Measurements from ENCODE around the gene POLR3A.
"Not testable (repeated sequence)": the region's sequence is repeated elsewhere in the genome, so short reads cannot be mapped to it uniquely, and the experiment has no call there.

The POLR3A gene

DNA sequence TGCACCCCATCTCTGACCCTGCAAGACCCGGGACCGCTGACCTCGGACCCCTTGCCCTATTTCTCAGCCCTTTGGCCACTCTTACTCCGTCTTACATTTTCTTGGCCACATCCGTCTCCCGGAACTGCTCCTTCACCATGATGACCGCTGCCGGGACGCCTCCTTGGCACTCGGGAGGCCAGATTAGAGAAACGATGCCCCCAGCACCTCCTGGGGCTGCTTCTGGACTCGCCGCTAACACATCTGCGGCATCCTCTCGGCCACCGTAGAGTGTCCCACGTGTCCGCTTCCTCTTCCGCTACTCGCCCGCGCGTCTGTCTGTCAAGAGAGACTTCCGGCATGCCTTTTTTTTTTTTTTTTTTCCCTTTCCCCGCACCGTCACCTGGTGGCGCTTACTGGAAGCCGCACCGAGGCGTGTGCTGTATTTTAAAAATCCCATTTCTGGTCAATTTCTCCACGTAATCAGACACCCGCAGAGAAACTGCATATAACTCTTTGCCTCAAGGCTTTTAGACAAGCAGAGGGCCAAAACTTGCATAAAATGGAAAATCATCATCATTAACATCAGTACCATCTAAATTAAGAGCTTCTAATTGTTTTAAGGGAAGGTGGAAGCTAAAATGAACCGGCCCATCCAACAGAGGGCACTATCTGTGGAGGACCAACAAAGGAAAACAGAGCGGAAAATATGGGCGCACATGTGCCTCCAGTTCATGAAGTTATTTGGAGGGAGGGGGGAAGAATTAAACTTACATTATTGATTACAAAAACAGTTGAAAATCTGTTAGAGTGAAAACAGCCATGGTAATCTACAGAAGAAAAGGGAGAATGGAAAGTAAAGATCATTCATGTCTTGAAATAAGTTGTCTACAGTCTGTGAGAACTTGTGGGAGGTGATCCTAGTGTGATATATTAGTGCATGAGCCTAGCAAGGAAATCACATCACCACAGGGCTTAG, at the start of gene POLR3A:
Gene POLR3A (minus strand): TSS at position 247 of the 958 bp plus-strand sequence. CDS start 108 bp downstream, at position 139.
- peak; percentile 93 for DNase-seq

DNA sequence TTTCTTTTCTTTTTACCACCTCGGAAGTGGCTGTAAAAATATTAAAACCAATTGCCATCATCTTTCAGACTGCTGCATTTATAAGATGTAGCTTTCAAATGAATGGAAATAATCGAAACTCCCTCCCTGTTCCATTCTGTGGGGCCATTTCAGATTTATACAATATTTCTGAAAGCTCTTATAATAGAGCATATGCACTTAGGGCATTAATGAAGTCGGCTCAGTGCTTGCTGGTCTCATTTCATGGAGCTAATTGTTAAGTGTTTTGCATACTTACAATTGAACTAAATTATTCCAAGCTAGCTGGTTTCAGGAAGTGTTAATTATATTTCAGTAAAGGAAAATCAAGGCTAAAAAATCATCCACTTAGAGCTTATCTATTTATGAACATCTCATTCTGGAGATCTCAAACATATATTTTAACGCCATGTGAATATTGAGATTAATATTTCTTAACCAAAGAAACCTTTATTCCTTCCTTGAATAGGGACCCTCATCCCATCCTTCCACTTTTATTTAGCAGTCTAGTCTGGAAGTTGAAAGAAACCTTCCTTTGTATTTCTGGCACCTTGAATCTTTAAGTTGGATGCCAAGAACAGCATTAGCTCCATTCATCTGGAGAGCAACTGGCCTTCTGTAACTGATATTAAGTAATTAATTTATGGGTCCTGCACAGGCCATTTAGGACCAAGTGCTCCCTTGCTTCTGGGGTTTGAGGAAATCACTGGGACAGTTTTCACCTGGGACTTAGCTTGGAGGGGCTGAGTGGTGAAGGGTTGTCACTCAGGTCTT, 49.4 kb upstream of the POLR3A start:
- DNase-seq, result no peak

DNA sequence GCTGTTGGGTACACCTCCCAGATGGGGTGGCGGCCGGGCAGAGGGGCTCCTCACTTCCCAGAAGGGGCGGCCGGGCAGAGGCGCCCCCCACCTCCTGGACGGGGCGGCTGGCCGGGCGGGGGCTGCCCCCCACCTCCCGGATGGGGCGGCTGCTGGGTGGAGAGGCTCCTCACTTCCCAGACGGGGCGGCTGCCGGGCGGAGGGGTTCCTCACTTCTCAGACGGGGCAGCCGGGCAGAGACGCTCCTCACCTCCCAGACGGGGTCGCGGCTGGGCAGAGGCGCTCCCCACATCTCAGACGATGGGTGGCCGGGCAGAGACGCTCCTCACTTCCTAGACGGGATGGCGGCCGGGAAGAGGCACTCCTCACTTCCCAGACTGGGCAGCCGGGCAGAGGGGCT, 46.5 kb upstream of the POLR3A start:
- DNase-seq, result not testable (repeated sequence)

DNA sequence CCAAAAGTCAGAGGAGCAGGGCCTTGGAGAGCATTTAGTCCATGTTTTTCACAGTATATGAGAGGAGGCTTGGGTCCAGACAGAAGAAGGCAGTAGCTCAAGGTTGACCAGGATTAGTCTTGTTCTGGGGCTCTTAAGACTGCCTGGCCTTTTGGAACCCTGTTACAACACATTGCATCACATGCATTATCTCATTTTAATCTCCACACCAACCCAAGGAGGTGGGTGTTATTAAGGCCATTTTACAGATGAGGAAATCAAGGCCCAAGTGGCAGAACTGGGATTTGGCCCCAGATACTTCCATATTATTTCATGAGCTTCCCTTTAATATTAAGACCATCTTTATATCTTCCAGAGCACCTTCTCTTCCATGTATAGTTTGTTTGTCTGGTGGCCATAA, 43.2 kb upstream of the POLR3A start:
- DNase-seq, result no peak

DNA sequence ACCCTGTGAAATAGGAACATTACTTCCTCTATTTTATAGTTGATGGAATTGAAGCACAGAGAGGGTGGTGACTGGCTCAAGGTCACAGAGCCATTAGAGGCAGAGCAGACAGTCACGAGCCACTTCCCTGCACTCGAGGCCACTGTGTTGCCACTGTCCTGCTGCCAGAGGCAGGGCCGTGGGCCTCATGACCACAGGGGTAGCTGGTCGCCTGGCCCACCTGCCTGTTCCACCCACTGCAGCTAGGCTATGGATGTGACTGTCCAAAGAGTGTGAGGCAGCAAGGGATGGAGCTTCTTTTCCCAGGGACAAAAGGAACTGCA, 42.5 kb upstream of the POLR3A start:
- no peak for DNase-seq

DNA sequence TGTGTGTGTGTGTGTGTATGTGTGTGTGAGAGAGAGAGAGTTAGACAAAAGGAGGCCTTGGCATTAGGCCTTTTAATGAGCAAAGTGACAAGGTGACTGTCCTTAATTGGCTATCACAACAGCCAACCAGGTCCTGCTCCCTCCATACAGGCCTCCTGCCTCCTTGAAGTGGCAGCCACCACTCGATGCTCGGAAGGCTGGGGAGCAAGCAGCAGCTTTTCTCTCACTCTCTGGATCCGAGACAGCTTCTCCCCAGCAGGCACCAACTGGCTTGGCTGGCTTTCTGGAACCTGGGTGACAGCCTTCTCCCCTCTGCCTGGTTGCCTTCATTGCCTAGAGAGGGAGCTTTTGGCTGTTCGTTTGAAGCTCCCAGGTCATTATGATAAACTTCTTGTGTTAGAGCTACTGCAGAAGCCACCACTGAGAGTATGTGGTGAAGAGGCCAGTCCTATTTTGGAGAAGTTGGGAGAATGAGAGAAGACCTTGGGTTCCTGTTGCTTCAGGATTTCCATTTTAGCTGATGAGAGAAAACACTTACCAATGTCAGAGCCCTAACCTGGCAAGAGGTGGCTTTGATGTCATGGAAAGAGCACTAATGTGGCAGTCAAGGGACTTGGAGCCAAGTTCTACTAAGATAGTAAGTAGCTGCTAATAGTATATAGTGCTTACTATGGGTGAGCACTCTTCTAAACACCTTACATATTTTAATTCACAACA, 42.0 kb upstream of the POLR3A start:
- DNase-seq, result no peak

DNA sequence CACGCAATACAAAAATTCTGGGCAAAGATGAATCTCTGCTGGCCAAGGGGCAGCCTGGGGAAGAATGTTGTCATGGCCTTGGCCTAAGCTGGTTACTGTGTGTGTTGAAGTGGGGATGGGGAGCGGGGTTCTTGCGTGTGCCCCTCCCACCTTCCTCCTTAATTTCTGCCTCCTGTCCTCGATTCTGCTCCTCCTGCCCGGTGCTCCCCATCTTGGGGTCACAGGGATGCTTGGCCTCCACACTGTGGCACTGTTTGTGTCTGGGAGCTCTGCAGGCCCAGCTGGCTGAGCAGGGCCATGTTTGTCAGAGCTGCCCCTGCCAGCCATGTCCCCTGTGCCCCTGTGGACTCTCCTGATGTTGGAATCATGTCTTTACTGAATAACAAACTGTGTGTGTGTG, 41.4 kb upstream of the POLR3A start:
- DNase-seq, result no peak

DNA sequence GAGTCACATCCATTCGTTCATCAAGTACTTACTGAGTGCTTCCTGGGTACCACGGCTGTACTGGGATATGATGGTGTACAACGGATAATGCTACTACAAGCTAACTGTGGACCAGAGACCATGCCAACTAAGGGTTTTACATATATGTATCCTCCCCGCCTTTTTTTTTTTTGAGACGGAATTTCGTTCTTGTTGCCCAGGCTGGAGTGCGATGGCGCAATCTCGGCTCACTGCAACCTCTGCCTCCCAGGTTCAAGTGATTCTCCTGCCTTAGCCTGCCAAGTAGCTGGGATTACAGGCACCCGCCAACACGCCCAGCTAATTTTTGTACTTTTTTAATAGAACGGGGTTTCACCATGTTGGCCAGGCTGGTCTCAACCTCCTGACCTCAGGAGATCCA, 40.7 kb upstream of the POLR3A start:
- not testable (repeated sequence) for DNase-seq

DNA sequence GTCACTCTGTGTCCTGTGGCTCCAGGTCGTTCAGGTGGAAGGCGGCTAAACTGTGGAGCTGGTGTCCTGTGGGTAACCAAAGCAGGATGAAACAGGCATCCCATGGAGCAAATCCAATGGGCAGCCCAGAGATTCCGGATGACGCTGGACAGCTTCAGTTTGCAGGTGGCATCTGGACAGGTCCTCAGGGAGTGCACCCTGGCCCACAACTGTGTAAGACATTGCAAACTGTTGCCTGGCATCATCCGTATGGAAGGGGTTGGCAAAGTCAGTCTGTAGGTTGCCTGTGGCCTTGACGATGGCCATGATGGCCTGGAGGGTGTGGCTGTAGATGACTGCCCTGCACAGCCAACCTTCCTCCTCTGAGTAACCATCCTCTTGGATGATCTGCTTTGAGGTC, 39.8 kb upstream of the POLR3A start:
- DNase-seq, result no peak

DNA sequence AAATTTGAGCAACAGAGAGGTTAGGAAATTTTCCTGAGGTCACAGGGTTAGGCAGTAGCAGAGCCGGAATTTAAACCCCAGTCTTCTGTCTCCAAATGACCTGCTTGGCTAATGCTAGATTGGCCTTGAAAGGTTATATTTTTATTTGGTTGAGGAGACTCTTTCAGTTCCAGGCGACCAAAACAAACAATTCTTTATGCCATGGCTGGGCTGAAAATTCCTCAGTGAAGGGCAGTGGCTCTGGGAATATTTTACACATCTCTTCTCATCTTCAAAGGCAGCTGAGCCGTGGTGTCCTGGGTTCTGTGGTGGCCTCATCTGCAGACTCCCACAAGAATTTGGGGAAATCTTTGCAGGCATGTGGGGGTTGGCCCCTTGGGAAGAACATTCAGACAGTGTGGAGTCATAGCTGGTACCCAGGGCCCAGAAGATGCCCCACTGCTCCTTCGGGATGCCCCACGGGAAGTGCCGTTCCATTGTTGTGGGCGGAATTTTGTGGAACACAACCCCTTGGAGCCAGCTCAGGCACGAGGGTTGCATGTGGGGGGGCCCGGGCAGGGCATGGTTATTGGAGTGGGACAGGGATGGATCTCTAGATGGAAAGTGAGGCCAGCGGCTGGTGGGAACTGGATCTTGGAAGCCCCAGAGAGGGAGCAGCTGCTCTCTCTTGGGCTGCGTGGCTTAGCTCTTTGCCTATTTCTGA, 37.6 kb upstream of the POLR3A start:
- DNase-seq, result no peak

DNA sequence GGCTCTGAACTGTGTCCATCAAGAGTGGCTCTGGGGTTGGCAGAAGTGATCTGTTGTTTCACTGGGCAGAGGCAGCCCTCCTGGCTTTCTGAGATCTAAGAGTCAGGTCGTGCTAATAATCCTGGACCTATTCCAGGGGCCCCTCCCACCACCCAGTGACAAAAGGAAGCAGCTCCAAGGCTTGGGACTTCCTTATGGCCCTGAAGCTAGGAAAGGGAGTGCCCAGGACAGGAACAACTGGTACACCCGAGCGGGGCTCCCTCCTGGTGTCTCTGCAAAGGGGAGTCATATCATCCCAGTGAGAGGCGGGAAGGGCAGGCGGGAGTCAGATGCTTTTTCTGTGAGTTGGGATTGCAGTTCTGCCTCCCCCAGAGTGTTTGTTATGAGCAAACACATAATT, 36.7 kb upstream of the POLR3A start:
- no peak for DNase-seq

DNA sequence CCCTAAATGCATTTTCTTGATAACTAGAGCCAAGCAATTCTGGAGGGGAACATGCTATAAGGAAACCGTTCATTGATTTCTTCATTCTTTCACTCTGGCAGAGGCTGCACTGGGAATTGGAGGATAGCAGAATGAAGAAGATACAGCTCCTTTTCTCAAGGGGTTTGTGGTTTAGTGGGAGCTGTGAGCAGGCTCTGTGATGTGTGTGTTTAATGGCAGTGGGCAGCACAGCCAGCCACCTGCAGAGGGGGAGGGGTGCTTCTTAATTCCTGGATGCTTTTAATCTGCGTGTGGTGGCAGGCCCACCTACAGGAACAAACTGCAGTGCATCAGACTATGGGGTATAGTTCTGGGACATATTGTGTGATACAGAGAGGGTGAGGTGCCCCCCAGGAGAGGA, 36.3 kb upstream of the POLR3A start:
- no peak for DNase-seq

DNA sequence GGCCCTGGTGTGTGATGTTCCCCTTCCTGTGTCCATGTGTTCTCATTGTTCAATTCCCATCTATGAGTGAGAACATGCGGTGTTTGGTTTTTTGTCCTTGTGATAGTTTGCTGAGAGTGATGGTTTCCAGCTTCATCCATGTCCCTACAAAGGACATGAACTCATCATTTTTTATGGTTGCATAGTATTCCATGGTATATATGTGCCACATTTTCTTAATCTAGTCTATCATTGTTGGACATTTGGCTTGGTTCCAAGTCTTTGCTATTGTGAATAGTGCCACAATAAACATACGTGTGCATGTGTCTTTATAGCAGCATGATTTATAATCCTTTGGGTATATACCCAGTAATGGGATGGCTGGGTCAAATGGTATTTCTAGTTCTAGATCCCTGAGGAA, 35.6 kb upstream of the POLR3A start:
- DNase-seq, result not testable (repeated sequence)

DNA sequence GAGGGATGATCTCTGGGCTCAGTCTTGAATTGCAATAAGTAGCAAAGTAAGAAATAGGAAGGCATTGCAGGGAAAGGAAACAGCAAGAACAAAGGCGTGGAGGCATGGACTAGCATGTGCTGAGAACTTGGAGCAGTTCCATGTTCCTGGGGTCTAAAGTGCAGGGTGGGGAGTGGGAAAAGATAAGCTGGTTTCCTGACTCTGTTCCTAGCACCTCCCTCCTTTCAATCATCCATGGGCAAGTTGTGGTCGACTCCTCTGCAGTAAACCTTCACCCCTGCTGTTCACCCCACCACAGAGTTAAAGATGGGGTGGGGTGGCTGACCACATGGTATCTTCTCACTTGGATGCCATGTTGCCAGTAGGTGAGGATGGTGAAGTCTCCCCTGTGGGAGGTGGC, 33.9 kb upstream of the POLR3A start:
- no peak for DNase-seq

DNA sequence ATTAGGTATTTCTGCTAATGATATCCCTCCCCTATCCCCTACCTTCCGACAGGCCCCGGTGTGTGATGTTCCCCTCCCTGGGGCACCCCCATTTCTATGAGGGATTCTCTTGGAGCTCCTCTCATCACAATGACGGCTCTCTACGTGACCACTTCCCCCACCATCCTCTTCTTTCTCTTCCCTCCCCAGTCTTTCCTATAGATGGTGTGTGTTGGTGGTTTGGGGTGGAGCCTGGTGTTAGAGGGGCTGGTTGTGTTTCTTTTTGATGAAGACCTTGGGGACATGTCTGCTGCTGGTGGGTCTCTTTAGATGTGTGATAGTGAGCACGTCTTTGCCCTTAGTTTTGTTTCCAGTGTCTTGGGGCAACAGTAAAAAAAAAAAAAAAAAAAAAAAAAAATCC, 33.0 kb upstream of the POLR3A start:
- no peak for DNase-seq

DNA sequence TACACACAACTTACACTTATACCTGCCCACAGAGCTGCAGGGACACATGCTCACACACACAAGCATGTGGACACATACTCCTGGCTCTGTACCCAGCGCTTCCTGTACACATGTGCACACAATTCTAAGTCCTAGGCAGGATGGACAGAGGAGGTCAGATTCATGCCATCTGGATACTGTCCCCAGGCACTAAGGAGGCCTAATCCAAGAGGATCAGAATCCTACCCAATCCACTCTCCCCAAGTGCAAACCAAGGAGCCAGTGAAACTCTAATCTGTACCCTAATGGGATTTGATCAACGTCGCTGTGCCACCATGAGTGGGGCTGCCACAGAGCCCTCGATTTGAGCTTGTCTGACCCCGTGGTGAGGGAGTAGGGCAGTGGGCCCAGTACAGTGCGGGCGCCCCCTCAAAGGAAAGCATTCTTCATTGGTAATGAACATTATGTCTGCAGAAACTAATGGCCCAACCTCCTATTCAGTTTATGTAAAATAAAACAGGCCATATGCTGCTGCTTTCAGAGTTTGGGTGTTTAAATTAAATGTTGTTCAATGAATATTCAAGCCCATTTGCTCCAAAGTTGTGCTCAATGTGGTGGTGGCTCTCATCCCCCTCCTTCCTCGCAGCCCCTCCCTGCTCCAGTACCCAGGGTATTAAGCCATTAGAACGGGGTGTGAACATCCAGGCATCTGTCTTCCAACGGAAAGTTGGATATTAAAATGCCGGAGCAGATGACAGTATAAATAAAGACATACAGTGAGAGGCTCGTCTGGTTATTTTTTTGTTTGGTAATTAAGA, 30.8 kb upstream of the POLR3A start:
- no peak for DNase-seq

DNA sequence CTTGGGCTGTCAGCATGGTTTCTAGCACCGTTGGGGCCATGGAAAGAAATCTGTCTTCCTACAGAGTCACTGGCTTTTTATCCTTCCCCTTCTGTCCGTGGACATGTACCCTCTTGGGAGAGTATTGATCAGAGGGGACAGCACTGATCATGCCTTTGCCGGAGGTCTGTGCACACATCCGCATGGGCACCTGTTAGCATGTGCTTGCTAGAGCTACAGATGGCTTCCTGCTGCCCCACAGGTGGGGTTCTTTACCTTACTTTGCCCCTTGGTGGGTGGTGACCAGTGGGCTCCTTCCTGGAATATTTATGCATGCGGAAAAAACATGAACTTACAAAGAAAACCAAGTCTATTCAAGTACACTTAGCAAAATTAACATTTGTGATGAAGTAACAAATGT, 29.2 kb upstream of the POLR3A start:
- DNase-seq, result no peak

DNA sequence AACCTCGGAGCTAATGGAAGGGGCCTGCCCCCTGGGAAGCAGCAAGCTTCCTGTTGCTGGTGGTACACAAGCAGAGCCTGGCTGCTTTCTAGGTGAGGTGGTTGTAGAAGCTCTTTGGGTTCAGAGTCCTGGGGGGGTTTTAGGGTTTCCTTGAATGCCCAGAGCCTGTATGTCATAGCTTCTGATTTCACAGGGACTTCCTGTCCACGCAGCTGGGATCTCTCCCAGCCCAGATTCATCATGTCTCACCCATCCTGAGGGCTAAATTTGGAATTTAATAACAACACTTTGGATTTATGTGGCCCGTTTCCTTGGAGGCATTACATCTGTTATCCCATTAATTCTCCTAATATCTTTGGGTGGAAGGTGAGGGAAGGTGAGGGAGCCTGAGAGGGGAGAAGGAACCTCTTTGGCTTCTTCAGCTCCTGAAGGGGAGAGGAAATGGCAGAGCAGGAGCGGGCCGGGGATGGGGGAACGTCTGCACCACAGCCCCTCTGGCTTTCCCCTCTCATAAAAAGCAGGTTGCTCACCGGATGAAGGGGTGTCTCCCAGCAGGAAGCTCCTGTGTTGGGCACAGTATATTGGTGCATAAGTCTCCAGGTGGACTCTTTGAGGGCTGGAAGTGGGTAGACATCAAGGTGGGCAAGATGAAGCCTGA, 24.0 kb upstream of the POLR3A start:
- no peak for DNase-seq

DNA sequence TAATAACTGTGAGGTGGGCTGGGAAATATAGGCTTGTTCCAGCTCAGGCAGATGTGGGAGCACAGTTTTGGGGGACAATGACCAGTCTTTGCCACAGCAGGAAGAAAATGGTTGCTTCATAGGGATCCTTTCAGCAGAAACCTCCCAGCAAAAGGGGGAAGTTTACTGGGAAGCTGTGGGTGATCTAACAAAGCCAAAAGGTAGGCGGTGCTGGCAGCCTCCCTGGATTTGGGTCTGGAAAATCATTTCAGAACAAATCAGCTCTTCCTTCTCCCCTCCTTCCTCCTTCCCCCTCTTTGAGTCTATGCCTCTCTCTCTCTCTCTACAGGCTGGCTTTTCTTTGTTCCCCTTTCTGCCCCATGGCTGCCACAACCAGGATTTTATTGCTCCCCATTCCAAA, 20.5 kb upstream of the POLR3A start:
- no peak for DNase-seq

DNA sequence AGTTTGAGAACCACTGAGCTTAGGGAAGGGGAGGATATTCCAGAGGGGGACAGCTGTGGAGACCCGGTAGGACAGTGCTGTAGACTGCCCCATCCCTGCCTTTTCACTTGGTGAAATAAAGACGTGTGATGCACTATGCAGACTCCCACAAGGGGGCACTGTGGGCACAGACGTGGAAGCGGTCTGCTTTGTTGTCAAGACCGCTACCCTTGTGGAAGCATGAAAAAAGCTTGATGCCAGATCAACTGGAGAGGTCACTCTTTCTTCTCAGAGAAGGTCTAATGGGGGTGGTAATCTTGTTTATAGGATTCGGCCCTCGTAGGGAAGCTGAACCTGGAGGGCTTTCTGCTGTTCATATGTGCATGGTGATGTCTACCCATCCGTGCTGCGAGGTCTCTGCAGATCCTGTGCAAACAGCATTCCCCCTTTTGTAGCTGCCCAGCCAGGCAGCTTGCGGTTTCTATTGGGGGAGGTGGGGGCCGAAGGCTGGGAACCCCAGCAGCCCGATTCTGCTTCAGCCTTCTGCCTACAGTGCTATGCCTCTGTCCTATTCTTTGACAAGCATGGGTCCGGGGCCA, 18.1 kb upstream of the POLR3A start:
- peak; percentile 95 for DNase-seq

DNA sequence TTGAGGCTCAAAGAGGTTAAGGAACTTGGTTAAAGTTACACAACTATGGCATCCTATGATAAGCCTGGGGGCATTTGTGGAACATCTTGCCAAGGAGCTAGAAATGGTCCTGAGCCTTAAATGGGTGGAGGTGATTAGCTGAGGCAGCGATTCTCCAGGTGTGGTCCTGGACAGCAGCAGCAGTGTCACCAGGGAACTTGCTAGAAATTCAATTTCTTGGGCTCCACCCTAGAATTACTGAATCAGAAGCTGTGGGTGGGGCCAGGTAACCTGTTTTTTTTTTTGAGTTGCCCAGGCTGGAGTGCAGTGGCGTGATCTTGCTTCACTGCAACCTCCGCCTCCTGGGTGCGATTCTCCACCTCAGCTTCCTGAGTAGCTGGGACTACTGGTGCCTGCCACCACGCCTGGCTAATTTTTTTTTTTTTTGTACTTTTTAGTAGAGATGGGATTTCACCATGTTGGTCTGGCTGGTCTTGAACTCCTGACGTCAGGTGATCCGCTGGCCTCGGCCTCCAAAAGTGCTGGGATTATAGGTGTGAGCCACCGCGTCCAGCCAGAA, 17.5 kb upstream of the POLR3A start:
- no peak for DNase-seq

Data from stimulated activated CD8-positive, alpha-beta memory T cell treated with anti-CD3 and anti-CD28 coated beads, Interleukin-4, amount 100 ng/mL, for 48 hours (primary cell).